ENCODE results near the gene THSD7B.

DNA sequence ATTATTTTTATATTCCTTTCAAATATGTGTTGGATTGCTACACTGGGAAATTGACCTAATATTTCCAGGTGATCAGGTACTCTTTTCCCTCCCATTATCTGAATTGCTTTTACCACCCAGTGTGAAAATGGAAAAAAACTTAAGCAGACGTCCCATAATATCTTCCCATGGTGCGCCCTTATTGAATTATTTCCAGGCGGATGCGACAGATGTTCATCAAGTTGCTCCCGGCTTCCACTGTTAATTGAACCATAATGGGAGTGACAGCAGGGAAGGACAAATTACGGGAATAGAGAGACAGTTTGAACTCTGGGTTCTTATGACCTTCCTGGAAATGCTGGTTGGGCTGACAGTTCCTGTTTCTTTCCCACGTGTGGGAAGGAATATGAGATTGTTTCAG is 93.3 kb downstream of the THSD7B start:
- no peak for TF ChIP-seq ZNF10 (CRISPR knock-in tag; IDR thresholded peaks at IDR 0.05; ENCODE audit: borderline replicate concordance, low read depth)
- TF ChIP-seq EZH2 (conservative IDR thresholded peaks at IDR 0.05; ENCODE audit: low read depth, low read length) = no peak
- TF ChIP-seq ZNF160 (CRISPR knock-in tag; IDR thresholded peaks at IDR 0.05) = no peak

Measured in HepG2 (cell line).